ENCODE results near the gene MAT2A. TPM values are rescaled to one million over a fixed set of nuclear protein-coding genes. Genes with fewer than 3 reads are reported as not detected.

The MAT2A gene
- total RNA-seq, 1 experiment from 2014 or later: 444 TPM

GRCh38 chr2:85541753-85542457 is 2.9 kb downstream of the MAT2A start:
- H3K9me3 ChIP-seq (ENCODE audit: control insufficient read depth in 1 of 2, insufficient read depth in 1 of 2, low read depth in 1 of 2, low read length in 2 of 2): no peaks in the 10 kb centered on the region
- peak overlapping the region; percentile 99; the same call in 1 of the 2 replicates for H3K27ac ChIP-seq (ENCODE audit: low read depth, low read length)
- peaks cover 14 to 47% of the 10 kb centered on the region in 2 experiments; a peak in 3 of 4 replicates for H3K4me1 ChIP-seq (ENCODE audit: control insufficient read depth in 1 of 2, insufficient read depth in 2 of 2, low read length in 2 of 2)
- RAD21 ChIA-PET (ENCODE audit: low non-redundant PET in 1 of 2, low total read pairs in 2 of 2, uncharacterized antibody in 2 of 2, unreplicated experiment in 2 of 2): no interaction called here
- POLR2A ChIA-PET: interaction anchor here (0.6 to 15.3 kb wide), 6 partner anchors 11 to 118 kb away, joined by 3 to 236 read pairs (median 20); partner anchors contain the start of gene SH2D6
- peak overlapping the region in 1 of 2 experiments; percentile 84; a peak in 2 of 4 replicates for H3K4me3 ChIP-seq (replicated peaks in 1 of 2; ENCODE audit: low read depth in 1 of 2, low read length in 2 of 2)
- peaks cover 42% of the 10 kb centered on the region for H4K20me1 ChIP-seq (ENCODE audit: insufficient read depth)
- no TSS peak for BruUV-seq (replicated peaks)
- no peak for ATAC-seq
- H3K4me2 ChIP-seq (ENCODE audit: low read length): peak overlapping the region; percentile 75
- peaks cover 39 to 57% of the 10 kb centered on the region in 2 experiments for H3K36me3 ChIP-seq (ENCODE audit: control insufficient read depth in 1 of 2, insufficient read depth in 2 of 2, low read length in 2 of 2)
- no peaks in the 10 kb centered on the region for H3K27me3 ChIP-seq (ENCODE audit: insufficient read depth, low read length)
- no peak overlapping the region for H2AFZ ChIP-seq (ENCODE audit: low read depth, low read length, poor library complexity, severe bottlenecking)
- no peak for DNase-seq (ENCODE audit: low read depth, low spot score)
- H3K9ac ChIP-seq (ENCODE audit: low read length): 0 out of 2 replicates have a peak overlapping the region, but pooled peaks have one; percentile 94
- CTCF ChIA-PET: interaction anchor here (1.5 kb wide), 1 partner anchor 10 kb away, joined by 4 read pairs; no protein-coding TSS in a partner anchor
- no peaks in the 10 kb centered on the region for H3K9me2 ChIP-seq (ENCODE audit: insufficient read depth)
- peaks cover 63% of the 10 kb centered on the region for H3K79me2 ChIP-seq (ENCODE audit: insufficient read depth, low read length)
- intact Hi-C loops (cut with micrococcal nuclease): no loop called here
- TF ChIP-seq EGR1 (IDR thresholded peaks at IDR 0.05; ENCODE audit: low read depth) (no peak), RAD21 (IDR thresholded peaks at IDR 0.05; ENCODE audit: low read depth) (no peak), ELF1 (IDR thresholded peaks at IDR 0.05; ENCODE audit: borderline replicate concordance, low read depth) (no peak), CBX3 (IDR thresholded peaks at IDR 0.05; ENCODE audit: low read depth) (no peak)

DNA sequence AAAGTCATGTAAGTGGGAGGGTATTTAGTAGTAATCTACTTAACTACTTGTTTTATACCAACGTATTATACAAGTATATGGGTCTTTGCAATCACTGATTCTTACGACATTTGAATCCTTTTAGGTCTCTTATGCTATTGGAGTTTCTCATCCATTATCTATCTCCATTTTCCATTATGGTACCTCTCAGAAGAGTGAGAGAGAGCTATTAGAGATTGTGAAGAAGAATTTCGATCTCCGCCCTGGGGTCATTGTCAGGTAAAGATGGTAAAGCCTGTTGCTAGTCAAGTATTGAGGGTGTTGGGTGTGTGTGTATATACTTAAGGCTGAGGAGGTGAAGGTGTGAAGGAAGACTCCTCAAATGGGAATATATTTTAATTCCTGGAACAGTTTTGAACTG is 3.8 kb downstream of the MAT2A start:
- peak overlapping the region; percentile 10; the same call in 1 of the 2 replicates for H3K27ac ChIP-seq (ENCODE audit: low read depth, low read length)

More for the DNA sequence above, 3.8 kb downstream of the MAT2A start:
- Histone ChIP-seq H3K4me3 (replicated peaks in 1 of 2; ENCODE audit: low read depth in 1 of 2, low read length in 2 of 2) (no peak overlapping the region), H3K4me1 (ENCODE audit: control insufficient read depth in 1 of 2, insufficient read depth in 2 of 2, low read length in 2 of 2) (peaks cover 6 to 38% of the 10 kb centered on the region in 2 experiments; a peak in 3 of 4 replicates), H3K27me3 (ENCODE audit: insufficient read depth, low read length) (no peaks in the 10 kb centered on the region), H3K9me3 (ENCODE audit: control insufficient read depth in 1 of 2, insufficient read depth in 1 of 2, low read depth in 1 of 2, low read length in 2 of 2) (no peaks in the 10 kb centered on the region), H3K9me2 (ENCODE audit: insufficient read depth) (no peaks in the 10 kb centered on the region), H3K79me2 (ENCODE audit: insufficient read depth, low read length) (peaks cover 54% of the 10 kb centered on the region), H2AFZ (ENCODE audit: low read depth, low read length, poor library complexity, severe bottlenecking) (no peak overlapping the region), H4K20me1 (ENCODE audit: insufficient read depth) (peaks cover 42% of the 10 kb centered on the region), H3K4me2 (ENCODE audit: low read length) (no peak overlapping the region), H3K9ac (ENCODE audit: low read length) (no peak overlapping the region), H3K36me3 (ENCODE audit: control insufficient read depth in 1 of 2, insufficient read depth in 2 of 2, low read length in 2 of 2) (peaks cover 39 to 57% of the 10 kb centered on the region in 2 experiments)
- intact Hi-C loops (cut with micrococcal nuclease): no loop called here
- TF ChIP-seq, protein P1, sequence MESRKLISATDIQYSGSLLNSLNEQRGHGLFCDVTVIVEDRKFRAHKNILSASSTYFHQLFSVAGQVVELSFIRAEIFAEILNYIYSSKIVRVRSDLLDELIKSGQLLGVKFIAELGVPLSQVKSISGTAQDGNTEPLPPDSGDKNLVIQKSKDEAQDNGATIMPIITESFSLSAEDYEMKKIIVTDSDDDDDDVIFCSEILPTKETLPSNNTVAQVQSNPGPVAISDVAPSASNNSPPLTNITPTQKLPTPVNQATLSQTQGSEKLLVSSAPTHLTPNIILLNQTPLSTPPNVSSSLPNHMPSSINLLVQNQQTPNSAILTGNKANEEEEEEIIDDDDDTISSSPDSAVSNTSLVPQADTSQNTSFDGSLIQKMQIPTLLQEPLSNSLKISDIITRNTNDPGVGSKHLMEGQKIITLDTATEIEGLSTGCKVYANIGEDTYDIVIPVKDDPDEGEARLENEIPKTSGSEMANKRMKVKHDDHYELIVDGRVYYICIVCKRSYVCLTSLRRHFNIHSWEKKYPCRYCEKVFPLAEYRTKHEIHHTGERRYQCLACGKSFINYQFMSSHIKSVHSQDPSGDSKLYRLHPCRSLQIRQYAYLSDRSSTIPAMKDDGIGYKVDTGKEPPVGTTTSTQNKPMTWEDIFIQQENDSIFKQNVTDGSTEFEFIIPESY (IDR thresholded peaks at IDR 0.05; ENCODE audit: extremely low read depth, insufficient replicate concordance, low read length): no peak
- no peak for TF ChIP-seq ATF3 (IDR thresholded peaks at IDR 0.05)
- no peak for TF ChIP-seq FOSL1 (IDR thresholded peaks at IDR 0.05; ENCODE audit: low read depth)
- no peak for TF ChIP-seq POLR2AphosphoS5 (IDR thresholded peaks at IDR 0.05; ENCODE audit: low read depth, low read length)
- no peak for TF ChIP-seq CBX3 (IDR thresholded peaks at IDR 0.05; ENCODE audit: low read depth)
- TF ChIP-seq JUND (IDR thresholded peaks at IDR 0.05): no peak
- no peak for TF ChIP-seq RAD21 (IDR thresholded peaks at IDR 0.05; ENCODE audit: low read depth)
- no peak for TF ChIP-seq SRF (IDR thresholded peaks at IDR 0.05; ENCODE audit: low read depth)
- TF ChIP-seq EGR1 (IDR thresholded peaks at IDR 0.05; ENCODE audit: low read depth): no peak
- POLR2A ChIA-PET: interaction anchor here (1.1 to 15.3 kb wide), 2 partner anchors 52 to 119 kb away, joined by 3 to 236 read pairs; partner anchors contain the start of gene SH2D6
- ATAC-seq: no peak
- CTCF ChIA-PET: no interaction called here
- no peak for DNase-seq (ENCODE audit: low read depth, low spot score)
- RAD21 ChIA-PET (ENCODE audit: low non-redundant PET in 1 of 2, low total read pairs in 2 of 2, uncharacterized antibody in 2 of 2, unreplicated experiment in 2 of 2): no interaction called here
- no TSS peak for BruUV-seq (replicated peaks)

Measured in HCT116 (cell line).